A673 (cell line): ENCODE results near the gene SHC3.

Experiments
- EZH2 ChIP-seq: fragments of 200-600 bp; sonication (generic); IDR thresholded peaks from 2 replicates; pipeline ENCODE4 v1.6.1; 2017; ENCODE audit warnings: borderline replicate concordance, low read depth, mild to moderate bottlenecking, mixed read lengths, antibody characterized with exemption, low read length; ENCODE audit not compliant: poor library complexity, severe bottlenecking
- TF ChIP-seq, protein P1 (sequence below): fragments of 300-800, 200-600 bp; sonication (generic); conservative IDR thresholded peaks from 2 replicates; pipeline ENCODE4 v1.5.1; 2017; ENCODE audit warnings: low read depth, mild to moderate bottlenecking, antibody characterized with exemption, low read length, moderate library complexity, mixed read lengths

DNA sequence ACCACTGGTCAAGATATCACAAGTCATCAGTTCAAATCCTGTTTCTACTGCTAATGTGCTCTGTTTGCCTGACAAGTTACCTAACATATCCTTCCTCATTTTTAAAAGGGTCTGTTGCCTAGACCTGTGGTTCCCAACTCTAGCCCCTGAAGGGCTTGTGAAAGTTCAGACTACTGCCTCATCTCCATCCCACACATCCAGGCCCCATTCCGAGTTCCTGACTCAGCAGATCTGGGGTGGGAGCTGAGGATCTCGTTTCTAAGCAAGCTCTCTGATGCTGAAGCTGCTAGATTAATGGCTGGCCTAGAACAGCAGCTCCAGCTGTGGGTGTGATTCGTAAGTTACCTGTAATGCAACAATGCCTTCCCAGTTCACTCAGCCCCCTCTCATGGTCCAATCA, 154.9 kb downstream of the SHC3 start:
- TF ChIP-seq, protein P1, sequence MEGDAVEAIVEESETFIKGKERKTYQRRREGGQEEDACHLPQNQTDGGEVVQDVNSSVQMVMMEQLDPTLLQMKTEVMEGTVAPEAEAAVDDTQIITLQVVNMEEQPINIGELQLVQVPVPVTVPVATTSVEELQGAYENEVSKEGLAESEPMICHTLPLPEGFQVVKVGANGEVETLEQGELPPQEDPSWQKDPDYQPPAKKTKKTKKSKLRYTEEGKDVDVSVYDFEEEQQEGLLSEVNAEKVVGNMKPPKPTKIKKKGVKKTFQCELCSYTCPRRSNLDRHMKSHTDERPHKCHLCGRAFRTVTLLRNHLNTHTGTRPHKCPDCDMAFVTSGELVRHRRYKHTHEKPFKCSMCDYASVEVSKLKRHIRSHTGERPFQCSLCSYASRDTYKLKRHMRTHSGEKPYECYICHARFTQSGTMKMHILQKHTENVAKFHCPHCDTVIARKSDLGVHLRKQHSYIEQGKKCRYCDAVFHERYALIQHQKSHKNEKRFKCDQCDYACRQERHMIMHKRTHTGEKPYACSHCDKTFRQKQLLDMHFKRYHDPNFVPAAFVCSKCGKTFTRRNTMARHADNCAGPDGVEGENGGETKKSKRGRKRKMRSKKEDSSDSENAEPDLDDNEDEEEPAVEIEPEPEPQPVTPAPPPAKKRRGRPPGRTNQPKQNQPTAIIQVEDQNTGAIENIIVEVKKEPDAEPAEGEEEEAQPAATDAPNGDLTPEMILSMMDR: no peak
- no peak for TF ChIP-seq EZH2
